SK-N-SH (cell line): Measurements from ENCODE around the gene C6orf136.

Experiments used
- EZH2phosphoT487 ChIP-seq: fragments of 200-600 bp; sonication (generic); IDR thresholded peaks from 2 replicates; pipeline ENCODE4 v1.6.1; 2017; ENCODE audit warnings: low read depth, mixed run types, mild to moderate bottlenecking, antibody characterized with exemption, moderate library complexity, borderline replicate concordance
- FOXJ3 ChIP-seq: sonication (generic); formaldehyde crosslinking; IDR thresholded peaks from 2 replicates; pipeline ENCODE4 v1.5.1; 2020; ENCODE audit warnings: mild to moderate bottlenecking, missing genetic modification reagents
- MAX ChIP-seq: IDR thresholded peaks from 2 replicates; pipeline ENCODE4 v1.4.0; 2012; ENCODE audit warnings: low read depth
- MXI1 ChIP-seq: IDR thresholded peaks from 2 replicates; pipeline ENCODE4 v1.6.1; 2012; ENCODE audit warnings: mild to moderate bottlenecking, low read depth, low read length, improper control_type of control experiment
- SMC3 ChIP-seq: IDR thresholded peaks from 2 replicates; pipeline ENCODE4 v1.6.1; 2012; ENCODE audit warnings: low read depth, low read length, improper control_type of control experiment
- TF ChIP-seq, protein P1 (sequence below): IDR thresholded peaks from 2 replicates; pipeline ENCODE4 v1.4.0; 2012; ENCODE audit warnings: low read depth, borderline replicate concordance

GRCh38 chr6:30618270-30618797 is 28.6 kb upstream of the C6orf136 start:
- TF ChIP-seq SMC3, result no peak
- no peak for TF ChIP-seq MXI1
- no peak for TF ChIP-seq MAX
- TF ChIP-seq, protein P1, sequence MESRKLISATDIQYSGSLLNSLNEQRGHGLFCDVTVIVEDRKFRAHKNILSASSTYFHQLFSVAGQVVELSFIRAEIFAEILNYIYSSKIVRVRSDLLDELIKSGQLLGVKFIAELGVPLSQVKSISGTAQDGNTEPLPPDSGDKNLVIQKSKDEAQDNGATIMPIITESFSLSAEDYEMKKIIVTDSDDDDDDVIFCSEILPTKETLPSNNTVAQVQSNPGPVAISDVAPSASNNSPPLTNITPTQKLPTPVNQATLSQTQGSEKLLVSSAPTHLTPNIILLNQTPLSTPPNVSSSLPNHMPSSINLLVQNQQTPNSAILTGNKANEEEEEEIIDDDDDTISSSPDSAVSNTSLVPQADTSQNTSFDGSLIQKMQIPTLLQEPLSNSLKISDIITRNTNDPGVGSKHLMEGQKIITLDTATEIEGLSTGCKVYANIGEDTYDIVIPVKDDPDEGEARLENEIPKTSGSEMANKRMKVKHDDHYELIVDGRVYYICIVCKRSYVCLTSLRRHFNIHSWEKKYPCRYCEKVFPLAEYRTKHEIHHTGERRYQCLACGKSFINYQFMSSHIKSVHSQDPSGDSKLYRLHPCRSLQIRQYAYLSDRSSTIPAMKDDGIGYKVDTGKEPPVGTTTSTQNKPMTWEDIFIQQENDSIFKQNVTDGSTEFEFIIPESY, result no peak
- TF ChIP-seq FOXJ3 (CRISPR knock-in tag), result no peak
- TF ChIP-seq EZH2phosphoT487, result no peak
